Measurements from ENCODE around the gene LPCAT3. TPM values are rescaled to one million over a fixed set of nuclear protein-coding genes. Genes with fewer than 3 reads are reported as not detected.
A peak's percentile ranks its signal among the peaks of the same experiment; 100 is the strongest.

LPCAT3 gene
- polyA plus RNA-seq, 1 donor (not counting 4 experiments of a cell fraction or from before 2014, with no cell fraction given), result 69.1 TPM

- H3K9ac ChIP-seq (ENCODE audit: control insufficient read depth, extremely low read depth, insufficient read depth, low read length), result no peak overlapping the region
- H3K9me1 ChIP-seq (ENCODE audit: control insufficient read depth, extremely low read depth, insufficient read depth, low read length), result no peaks in the 10 kb centered on the region
- H3K27me3 ChIP-seq (ENCODE audit: control insufficient read depth, extremely low read depth, insufficient read depth, low read length), result no peaks in the 10 kb centered on the region
- DNase-seq (ENCODE audit: low read depth, low spot score) (no peak), FAIRE-seq (no peak)
- dilution Hi-C loops (cut with MboI; ENCODE audit: extremely low pct_ligation_motif_present, low sequenced_read_pairs), result no loop called here
- no peak overlapping the region for H3K27ac ChIP-seq (ENCODE audit: control insufficient read depth, insufficient read depth, low read length)
- H3K4me3 ChIP-seq (ENCODE audit: control insufficient read depth in 2 of 3, extremely low read depth in 1 of 3, insufficient read depth in 2 of 3, low read depth in 1 of 3, low read length in 3 of 3), result no peak overlapping the region
- H3K4me2 ChIP-seq (ENCODE audit: control insufficient read depth, extremely low read depth, insufficient read depth, low read depth, low read length), result no peak overlapping the region
- no peaks in the 10 kb centered on the region for H3K9me3 ChIP-seq (ENCODE audit: control insufficient read depth, low read depth, low read length)
- peaks cover 1% of the 10 kb centered on the region in 2 experiments for H3K36me3 ChIP-seq (ENCODE audit: control insufficient read depth in 2 of 2, extremely low read depth in 1 of 2, insufficient read depth in 2 of 2, low read length in 2 of 2)
- H4K20me1 ChIP-seq (ENCODE audit: control insufficient read depth, extremely low read depth, insufficient read depth, low read length), result no peaks in the 10 kb centered on the region
- TF ChIP-seq CTCF (optimal IDR thresholded peaks at IDR 0.05 in 1 of 3, IDR thresholded peaks at IDR 0.05 in 1 of 3, conservative IDR thresholded peaks at IDR 0.05 in 1 of 3; ENCODE audit: extremely low read depth in 1 of 3, insufficient read depth in 2 of 3, low read length in 3 of 3) (no peak), EZH2 (IDR thresholded peaks at IDR 0.05; ENCODE audit: low read length) (no peak)
- peaks cover 2% of the 10 kb centered on the region for H3K79me2 ChIP-seq (ENCODE audit: control insufficient read depth, insufficient read depth, low read length)
- no peak overlapping the region for H2AFZ ChIP-seq (ENCODE audit: control insufficient read depth, low read length)
- no peaks in the 10 kb centered on the region for H3K4me1 ChIP-seq (ENCODE audit: control insufficient read depth, extremely low read depth, insufficient read depth, low read length)
Observed at GRCh38 chr12:7006639-7007038, 11.6 kb downstream of the LPCAT3 start.

DNA sequence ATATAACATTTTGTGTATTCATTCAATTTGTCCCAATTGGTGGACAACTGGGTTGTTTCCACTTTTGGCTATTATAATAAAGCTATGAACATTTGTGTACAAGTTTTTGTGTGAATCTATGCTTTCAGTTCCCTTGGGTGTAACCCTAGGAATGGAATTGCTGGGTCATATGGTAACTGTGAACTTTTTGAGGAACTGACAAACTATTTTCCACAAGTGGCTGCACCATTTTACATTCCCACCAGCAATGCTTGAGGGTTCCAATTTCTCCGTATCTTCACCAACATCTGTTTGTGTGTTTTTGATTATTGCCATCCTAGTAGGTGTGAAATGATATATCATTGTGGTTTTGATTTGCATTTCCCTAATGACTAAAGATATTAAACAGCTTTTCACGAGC is 13.0 kb downstream of the LPCAT3 start:
- H3K9me1 ChIP-seq (ENCODE audit: control insufficient read depth, extremely low read depth, insufficient read depth, low read length), result no peaks in the 10 kb centered on the region
- H3K9ac ChIP-seq (ENCODE audit: control insufficient read depth, extremely low read depth, insufficient read depth, low read length), result no peak overlapping the region
- H4K20me1 ChIP-seq (ENCODE audit: control insufficient read depth, extremely low read depth, insufficient read depth, low read length), result no peaks in the 10 kb centered on the region
- peaks cover 1% of the 10 kb centered on the region for H3K79me2 ChIP-seq (ENCODE audit: control insufficient read depth, insufficient read depth, low read length)
- no peak overlapping the region for H3K27ac ChIP-seq (ENCODE audit: control insufficient read depth, insufficient read depth, low read length)
- H3K4me3 ChIP-seq (ENCODE audit: control insufficient read depth in 2 of 3, extremely low read depth in 1 of 3, insufficient read depth in 2 of 3, low read depth in 1 of 3, low read length in 3 of 3), result no peak overlapping the region
- H3K27me3 ChIP-seq (ENCODE audit: control insufficient read depth, extremely low read depth, insufficient read depth, low read length), result no peaks in the 10 kb centered on the region
- H3K4me2 ChIP-seq (ENCODE audit: control insufficient read depth, extremely low read depth, insufficient read depth, low read depth, low read length), result no peak overlapping the region
- peak; percentile 63 for FAIRE-seq
- dilution Hi-C loops (cut with MboI; ENCODE audit: extremely low pct_ligation_motif_present, low sequenced_read_pairs), result no loop called here
- no peaks in the 10 kb centered on the region for H3K9me3 ChIP-seq (ENCODE audit: control insufficient read depth, low read depth, low read length)
- TF ChIP-seq EZH2 (IDR thresholded peaks at IDR 0.05; ENCODE audit: low read length) (no peak), CTCF (optimal IDR thresholded peaks at IDR 0.05 in 1 of 3, IDR thresholded peaks at IDR 0.05 in 1 of 3, conservative IDR thresholded peaks at IDR 0.05 in 1 of 3; ENCODE audit: extremely low read depth in 1 of 3, insufficient read depth in 2 of 3, low read length in 3 of 3) (no peak)
- peaks cover 0 to 4% of the 10 kb centered on the region in 2 experiments for H3K36me3 ChIP-seq (ENCODE audit: control insufficient read depth in 2 of 2, extremely low read depth in 1 of 2, insufficient read depth in 2 of 2, low read length in 2 of 2)
- H3K4me1 ChIP-seq (ENCODE audit: control insufficient read depth, extremely low read depth, insufficient read depth, low read length), result no peaks in the 10 kb centered on the region
- DNase-seq (ENCODE audit: low read depth, low spot score), result no peak
- H2AFZ ChIP-seq (ENCODE audit: control insufficient read depth, low read length), result no peak overlapping the region
